Lower lobe of right lung (tissue), 2 donors: ENCODE results near the gene KRT10. TPM values are rescaled to one million over a fixed set of nuclear protein-coding genes. Genes with fewer than 3 reads are reported as not detected.

Source experiments
- ATAC-seq, 2 donors: fragments of 200-7000 bp; cut with Tn5 transposase; one replicate each; pipeline ENCODE4 v1.9.1; 2020 to 2022; ENCODE audit warnings: mild to moderate bottlenecking in 2 of 2, moderate library complexity in 2 of 2
- DNase-seq: peaks from one replicate; pipeline ENCODE4 v3.0.0-alpha.2; 2020
- H3K27ac ChIP-seq: fragments of 200-600 bp; one replicate; pipeline ENCODE4 v1.8.0; 2022
- H3K27me3 ChIP-seq: fragments of 200-600 bp; one replicate; pipeline ENCODE4 v1.8.0; 2022; ENCODE audit warnings: low read depth
- H3K36me3 ChIP-seq: fragments of 200-600 bp; one replicate; pipeline ENCODE4 v1.8.0; 2022; ENCODE audit warnings: mild to moderate bottlenecking
- H3K4me1 ChIP-seq: fragments of 200-600 bp; one replicate; pipeline ENCODE4 v1.8.0; 2022
- H3K4me3 ChIP-seq: fragments of 200-600 bp; one replicate; pipeline ENCODE4 v1.8.0; 2022; ENCODE audit warnings: mild to moderate bottlenecking
- H3K9me3 ChIP-seq: fragments of 200-600 bp; one replicate; pipeline ENCODE4 v1.8.0; 2022
- CTCF ChIP-seq: fragments of 200-600 bp; IDR thresholded peaks from one replicate; pipeline ENCODE4 v1.8.0; 2022; ENCODE audit warnings: antibody characterized with exemption, mild to moderate bottlenecking
- intact Hi-C: fragments of 100-400 bp; cut with DNase I; formaldehyde crosslinking; loops from one replicate; pipeline ENCODE4 v1.11.0; 2022
- total RNA-seq: library from RNA; stranded (reverse); fragmentation: NEBNext Ultra II Directional; extraction: Animal tissue kit (Norgen Biotek cat#: 25700); gene quantifications from one replicate; pipeline ENCODE4 v1.2.1, GENCODE V29; 2021
- donor health status: DM: no; HTN: yes; CAD: no; lungs with severe emphysema.

KRT10 gene
- total RNA-seq, 1 donor from 2014 or later = 31.7 TPM

DNA sequence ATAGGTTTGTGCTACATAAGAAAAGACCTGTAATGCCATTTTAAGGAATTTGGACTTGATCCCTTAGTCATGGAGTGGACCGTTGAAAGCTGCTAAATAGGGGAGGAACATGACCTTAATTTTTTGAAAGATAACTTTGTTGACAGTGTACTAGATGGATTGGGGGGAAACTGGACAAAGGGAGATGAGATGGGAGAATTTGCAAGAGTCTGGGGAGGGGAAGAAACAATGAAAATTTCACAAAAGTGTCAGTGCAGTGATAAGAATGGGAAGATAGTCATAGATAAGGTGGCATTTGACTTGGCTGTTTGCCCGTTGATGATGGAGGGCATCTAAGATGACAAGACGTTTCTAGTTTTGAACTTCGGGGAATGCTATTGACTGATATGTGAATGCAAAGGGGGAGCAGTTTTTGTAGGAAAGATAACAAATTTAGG lies 22.3 kb upstream of the KRT10 start:
- peaks cover 6% of the 10 kb centered on the region for H3K27me3 ChIP-seq
- intact Hi-C loops = no loop called here
- DNase-seq (no peak), ATAC-seq (no peak)
- H3K4me1 ChIP-seq = no peaks in the 10 kb centered on the region
- no peak overlapping the region for H3K4me3 ChIP-seq
- H3K36me3 ChIP-seq = no peaks in the 10 kb centered on the region
- no peak for TF ChIP-seq CTCF
- no peak overlapping the region for H3K27ac ChIP-seq
- H3K9me3 ChIP-seq = no peaks in the 10 kb centered on the region

GRCh38 chr17:40843242-40843641 lies 20.8 kb upstream of the KRT10 start:
- H3K36me3 ChIP-seq = no peaks in the 10 kb centered on the region
- ATAC-seq (no peak), DNase-seq (no peak)
- intact Hi-C loops = no loop called here
- no peak overlapping the region for H3K27ac ChIP-seq
- TF ChIP-seq CTCF = no peak
- H3K9me3 ChIP-seq = no peaks in the 10 kb centered on the region
- H3K27me3 ChIP-seq = no peaks in the 10 kb centered on the region
- H3K4me3 ChIP-seq = no peak overlapping the region
- no peaks in the 10 kb centered on the region for H3K4me1 ChIP-seq

GRCh38 chr17:40841246-40841645 lies 18.8 kb upstream of the KRT10 start:
- Histone ChIP-seq H3K9me3 (no peaks in the 10 kb centered on the region), H3K4me3 (no peak overlapping the region), H3K4me1 (no peaks in the 10 kb centered on the region), H3K27me3 (no peaks in the 10 kb centered on the region), H3K27ac (no peak overlapping the region), H3K36me3 (no peaks in the 10 kb centered on the region)
- TF ChIP-seq CTCF = no peak
- intact Hi-C loops = no loop called here
- ATAC-seq = no peak
- DNase-seq = no peak

GRCh38 chr17:40839194-40839593 lies 16.8 kb upstream of the KRT10 start:
- DNase-seq (no peak), ATAC-seq (no peak)
- no peak overlapping the region for H3K4me3 ChIP-seq
- no peak overlapping the region for H3K27ac ChIP-seq
- H3K27me3 ChIP-seq = no peaks in the 10 kb centered on the region
- intact Hi-C loops = no loop called here
- no peaks in the 10 kb centered on the region for H3K4me1 ChIP-seq
- H3K9me3 ChIP-seq = no peaks in the 10 kb centered on the region
- peaks cover 10% of the 10 kb centered on the region for H3K36me3 ChIP-seq
- no peak for TF ChIP-seq CTCF

DNA sequence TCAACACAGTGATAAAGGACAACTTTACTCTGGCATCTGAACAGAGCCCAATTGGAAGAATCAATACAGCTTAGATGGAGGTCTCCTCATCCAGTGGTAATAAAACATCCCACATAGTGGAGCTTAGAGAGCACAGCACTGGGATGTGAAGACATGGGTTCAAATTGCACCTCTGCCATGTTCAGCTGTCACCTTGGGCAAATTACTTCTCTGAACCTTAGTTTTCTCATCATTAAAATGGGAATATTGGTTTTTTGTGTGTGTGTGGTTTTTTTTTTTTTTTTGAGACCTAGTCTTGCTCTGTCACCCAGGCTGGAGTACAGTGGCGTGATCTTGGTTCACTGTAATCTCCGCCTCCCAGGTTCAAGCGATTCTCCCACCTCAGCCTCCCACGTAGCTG lies 13.6 kb upstream of the KRT10 start:
- Histone ChIP-seq H3K27me3 (no peaks in the 10 kb centered on the region), H3K27ac (no peak overlapping the region), H3K4me3 (no peak overlapping the region), H3K4me1 (no peaks in the 10 kb centered on the region), H3K9me3 (no peaks in the 10 kb centered on the region), H3K36me3 (peaks cover 11% of the 10 kb centered on the region)
- intact Hi-C loops = no loop called here
- no peak for DNase-seq
- no peak for ATAC-seq
- no peak for TF ChIP-seq CTCF

DNA sequence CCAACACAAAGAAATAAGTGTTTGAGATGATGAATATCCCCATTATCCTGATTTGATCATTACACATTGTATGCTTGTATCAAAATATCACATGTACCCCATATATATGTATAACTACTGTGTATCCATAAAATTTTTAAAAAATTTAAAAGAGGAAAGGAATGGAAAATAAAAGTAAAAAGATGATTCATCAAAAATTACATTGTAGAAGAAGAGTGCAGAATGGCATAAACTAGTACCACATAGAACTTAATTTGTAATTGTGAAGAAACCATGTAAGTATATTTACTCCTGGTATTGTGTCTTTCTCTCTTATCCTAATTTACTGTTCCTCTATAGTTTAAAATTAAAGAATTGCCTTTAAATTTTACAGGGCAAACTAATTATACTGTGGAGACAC lies 11.5 kb upstream of the KRT10 start:
- H3K9me3 ChIP-seq = no peaks in the 10 kb centered on the region
- H3K36me3 ChIP-seq = peaks cover 11% of the 10 kb centered on the region
- no peaks in the 10 kb centered on the region for H3K27me3 ChIP-seq
- no peak overlapping the region for H3K4me3 ChIP-seq
- intact Hi-C loops = no loop called here
- H3K27ac ChIP-seq = no peak overlapping the region
- H3K4me1 ChIP-seq = no peaks in the 10 kb centered on the region
- DNase-seq (no peak), ATAC-seq (no peak)
- TF ChIP-seq CTCF = no peak
